WERI-Rb-1 (cell line): ENCODE measurements around the gene FAM237B.

ENCODE experiments used
- DNase-seq: peaks from one replicate; pipeline ENCODE4 v3.0.0-alpha.2; 2020
- H3K27ac ChIP-seq: fragments of 250-450 bp; sonication (Bioruptor Pico); 2 replicates; pipeline ENCODE4 v1.5.1; 2020; ENCODE audit warnings: mild to moderate bottlenecking, moderate library complexity
- H3K27me3 ChIP-seq: fragments of 250-450 bp; sonication (Bioruptor Pico); 2 replicates; pipeline ENCODE4 v1.5.1; 2021; ENCODE audit warnings: mild to moderate bottlenecking, low read depth, moderate library complexity; ENCODE audit not compliant: insufficient read depth, severe bottlenecking
- H3K36me3 ChIP-seq: fragments of 250-450 bp; sonication (Bioruptor Pico); 2 replicates; pipeline ENCODE4 v1.5.1; 2020; ENCODE audit warnings: mild to moderate bottlenecking, moderate library complexity
- H3K4me3 ChIP-seq: 2 replicates; pipeline ENCODE4 v1.5.1; 2011; ENCODE audit warnings: low read depth, mild to moderate bottlenecking, control low read depth, low read length
- H3K9me3 ChIP-seq: fragments of 250-450 bp; sonication (Bioruptor Pico); 2 replicates; pipeline ENCODE4 v1.5.1; 2021; ENCODE audit warnings: mild to moderate bottlenecking, moderate library complexity; ENCODE audit not compliant: severe bottlenecking
- CTCF ChIP-seq: IDR thresholded peaks from 2 replicates; pipeline ENCODE4 v1.5.1; 2011; ENCODE audit warnings: low read depth, mild to moderate bottlenecking, control low read depth, inconsistent platforms, low read length

FAM237B gene

GRCh38 chr7:90270431-90271178 lies 50.5 kb downstream of the FAM237B start:
- Histone ChIP-seq H3K27ac (no peak overlapping the region), H3K4me3 (no peak overlapping the region), H3K9me3 (no peaks in the 10 kb centered on the region), H3K27me3 (no peaks in the 10 kb centered on the region), H3K36me3 (no peaks in the 10 kb centered on the region)
- no peak for DNase-seq
- TF ChIP-seq CTCF = no peak

GRCh38 chr7:90269163-90269562 lies 51.9 kb downstream of the FAM237B start:
- DNase-seq = no peak
- no peak overlapping the region for H3K27ac ChIP-seq
- H3K36me3 ChIP-seq = no peaks in the 10 kb centered on the region
- H3K9me3 ChIP-seq = no peaks in the 10 kb centered on the region
- no peak overlapping the region for H3K4me3 ChIP-seq
- H3K27me3 ChIP-seq = no peaks in the 10 kb centered on the region
- TF ChIP-seq CTCF = no peak

GRCh38 chr7:90267263-90267858 lies 53.7 kb downstream of the FAM237B start:
- no peaks in the 10 kb centered on the region for H3K9me3 ChIP-seq
- H3K36me3 ChIP-seq = no peaks in the 10 kb centered on the region
- TF ChIP-seq CTCF = no peak
- H3K4me3 ChIP-seq = no peak overlapping the region
- DNase-seq = no peak
- H3K27ac ChIP-seq = no peak overlapping the region
- H3K27me3 ChIP-seq = no peaks in the 10 kb centered on the region

- Histone ChIP-seq H3K27ac (no peak overlapping the region), H3K27me3 (no peaks in the 10 kb centered on the region), H3K9me3 (no peaks in the 10 kb centered on the region), H3K36me3 (no peaks in the 10 kb centered on the region), H3K4me3 (no peak overlapping the region)
- no peak for DNase-seq
- TF ChIP-seq CTCF = no peak
These were observed 54.3 kb downstream of the FAM237B start for GRCh38 chr7:90266808-90267207.
